GM23338 (cell line): ENCODE data around the gene RBM38. TPM values are rescaled to one million over a fixed set of nuclear protein-coding genes. Genes with fewer than 3 reads are reported as not detected.

Source experiments
- ATAC-seq: fragments of 200-7000 bp; cut with Tn5 transposase; 3 replicates; pipeline ENCODE4 v1.9.1; 2020
- DNase-seq: peaks from one replicate; pipeline ENCODE4 v3.0.0-alpha.2; 2015; ENCODE audit warnings: low spot score
- H2AFZ ChIP-seq: fragments of 200-600 bp; sonication (generic); 2 replicates; pipeline ENCODE4 v1.8.0; 2016; ENCODE audit warnings: antibody characterized with exemption, mild to moderate bottlenecking, moderate library complexity
- H3F3A ChIP-seq: fragments of 200-600 bp; sonication (generic); replicated peaks from 2 replicates; pipeline ENCODE4 v1.8.0; 2017; ENCODE audit warnings: antibody characterized with exemption, mixed run types, low read depth
- H3K27ac ChIP-seq: fragments of 200-600 bp; sonication (generic); 2 replicates; pipeline ENCODE4 v1.6.1; 2016; ENCODE audit warnings: low read depth
- H3K27me3 ChIP-seq: fragments of 200-600 bp; sonication (generic); 2 replicates; pipeline ENCODE4 v1.8.0; 2016; ENCODE audit warnings: mild to moderate bottlenecking, mixed run types, moderate library complexity; ENCODE audit not compliant: insufficient read depth
- H3K36me3 ChIP-seq: fragments of 200-600 bp; sonication (generic); 2 replicates; pipeline ENCODE4 v1.8.0; 2016; ENCODE audit warnings: mild to moderate bottlenecking; ENCODE audit not compliant: insufficient read depth
- H3K4me1 ChIP-seq: fragments of 200-600 bp; sonication (generic); 2 replicates; pipeline ENCODE4 v1.8.0; 2016; ENCODE audit warnings: mild to moderate bottlenecking, moderate library complexity; ENCODE audit not compliant: insufficient read depth
- H3K4me2 ChIP-seq: fragments of 200-600 bp; sonication (generic); 2 replicates; pipeline ENCODE4 v1.7.1; 2017; ENCODE audit warnings: mixed run types
- H3K4me3 ChIP-seq: fragments of 200-600 bp; sonication (generic); 2 replicates; pipeline ENCODE4 v1.6.1; 2016; ENCODE audit warnings: mixed run types
- H3K79me2 ChIP-seq: fragments of 200-600 bp; sonication (generic); replicated peaks from 2 replicates; pipeline ENCODE4 v1.8.0; 2017; ENCODE audit warnings: mild to moderate bottlenecking; ENCODE audit not compliant: insufficient read depth
- H3K9me2 ChIP-seq: fragments of 200-600 bp; sonication (generic); 2 replicates; pipeline ENCODE4 v1.8.0; 2017; ENCODE audit not compliant: insufficient read depth
- H4K20me1 ChIP-seq: fragments of 200-600 bp; sonication (generic); replicated peaks from 2 replicates; pipeline ENCODE4 v1.8.0; 2017; ENCODE audit warnings: mild to moderate bottlenecking; ENCODE audit not compliant: insufficient read depth
- H3K27ac Mint-ChIP-seq: 2 replicates; pipeline ENCODE4 v1.8.0; 2020; ENCODE audit warnings: inconsistent platforms, mild to moderate bottlenecking, moderate library complexity, mixed read lengths
- H3K27me3 Mint-ChIP-seq: 3 replicates; pipeline ENCODE4 v1.8.0; 2022; ENCODE audit warnings: low read depth, mild to moderate bottlenecking, moderate library complexity, mixed read lengths, inconsistent platforms; ENCODE audit not compliant: insufficient read depth, poor library complexity
- H3K36me3 Mint-ChIP-seq: 3 replicates; pipeline ENCODE4 v1.8.0; 2021; ENCODE audit warnings: low read depth, mild to moderate bottlenecking, inconsistent platforms, moderate library complexity, mixed read lengths
- H3K4me1 Mint-ChIP-seq: 3 replicates; pipeline ENCODE4 v1.8.0; 2020; ENCODE audit warnings: mild to moderate bottlenecking, inconsistent platforms, mixed read lengths
- H3K4me3 Mint-ChIP-seq: 3 replicates; pipeline ENCODE4 v1.8.0; 2021; ENCODE audit warnings: moderate library complexity, mild to moderate bottlenecking, inconsistent platforms, mixed read lengths
- H3K9me3 Mint-ChIP-seq: 3 replicates; pipeline ENCODE4 v1.8.0; 2020; ENCODE audit warnings: moderate library complexity, mild to moderate bottlenecking, inconsistent platforms, mixed read lengths
- CREB1 ChIP-seq: fragments of 250-450 bp; sonication (Bioruptor Pico); IDR thresholded peaks from 2 replicates; pipeline ENCODE4 v1.5.0; 2020; ENCODE audit warnings: low read depth, mild to moderate bottlenecking, moderate library complexity
- CTCF ChIP-seq, 2 experiments: fragments of 200-600 bp in 1 of 2; sonication (generic) in 1 of 2; conservative IDR thresholded peaks; 2 replicates each; pipeline versions ENCODE4 v1.5.1 to v1.6.1; 2016 to 2017; ENCODE audit warnings: antibody characterized with exemption in 2 of 2, low read depth in 2 of 2, mild to moderate bottlenecking in 2 of 2, moderate library complexity in 1 of 2
- EZH2 ChIP-seq: fragments of 200-600 bp; sonication (generic); IDR thresholded peaks from one replicate; pipeline ENCODE4 v1.8.0; 2017; ENCODE audit warnings: antibody characterized with exemption, mild to moderate bottlenecking, low read depth; ENCODE audit not compliant: unreplicated experiment
- EZH2phosphoT487 ChIP-seq: fragments of 200-600 bp; sonication (generic); IDR thresholded peaks from one replicate; pipeline ENCODE4 v1.8.1; 2018; ENCODE audit warnings: antibody characterized with exemption; ENCODE audit not compliant: unreplicated experiment
- JUNB ChIP-seq: IDR thresholded peaks from one replicate; pipeline ENCODE4 v1.6.1; 2016; ENCODE audit warnings: antibody characterized with exemption; ENCODE audit not compliant: unreplicated experiment
- NANOG ChIP-seq: IDR thresholded peaks from 2 replicates; pipeline ENCODE4 v1.6.1; 2016; ENCODE audit warnings: antibody characterized with exemption, borderline replicate concordance
- POLR2AphosphoS5 ChIP-seq: IDR thresholded peaks from 2 replicates; pipeline ENCODE4 v1.6.1; 2016; ENCODE audit warnings: antibody characterized with exemption, low read depth
- STAT1 ChIP-seq: IDR thresholded peaks from one replicate; pipeline ENCODE4 v1.6.1; 2016; ENCODE audit warnings: antibody characterized with exemption; ENCODE audit not compliant: unreplicated experiment
- ZNF114 ChIP-seq: fragments of 250-450 bp; sonication (Bioruptor Pico); IDR thresholded peaks from 2 replicates; pipeline ENCODE4 v1.5.0; 2020; ENCODE audit warnings: mild to moderate bottlenecking, moderate library complexity
- polyA plus RNA-seq: library from polyadenylated mRNA; unstranded; fragments of >200 nt; fragmentation: Nextera tagmentation; extraction: Ambion mirVana; gene quantifications from 2 replicates; pipeline ENCODE4 v1.2.1, GENCODE V29; 2016
- total RNA-seq: library from RNA; depleted of rRNA; stranded (reverse); fragments of >200 nt; shearing (Covaris generic); gene quantifications from 2 replicates; pipeline ENCODE4 v1.2.3, GENCODE V29; 2014

RBM38 gene
- total and polyA plus RNA-seq, 2 experiments from 2014 or later, result 22.9 to 80.5 TPM

GRCh38 chr20:57388953-57389694 lies 2.1 kb upstream of the RBM38 start (continued):
- TF ChIP-seq ZNF114, result no peak
- TF ChIP-seq JUNB, result no peak
- TF ChIP-seq EZH2, result no peak
- peak; percentile 44 for TF ChIP-seq CREB1 (CRISPR knock-in tag)

GRCh38 chr20:57389695-57390603 lies 1.2 kb upstream of the RBM38 start:
- Histone ChIP-seq H3K27ac (no peak overlapping the region; the same call in 1 of the 2 replicates), H3K36me3 (peaks cover 5% of the 10 kb centered on the region; the same call in 1 of the 2 replicates), H4K20me1 (peaks cover 17% of the 10 kb centered on the region; the same call in 1 of the 2 replicates), H3K4me2 (peak overlapping the region; percentile 89), H3K27me3 (no peaks in the 10 kb centered on the region; the same call in 1 of the 2 replicates), H3F3A (no peaks in the 10 kb centered on the region), H2AFZ (peak overlapping the region; percentile 86), H3K9me2 (no peaks in the 10 kb centered on the region), H3K79me2 (peaks cover 30% of the 10 kb centered on the region), H3K4me1 (peaks cover 2% of the 10 kb centered on the region; the same call in 1 of the 2 replicates), H3K4me3 (peak overlapping the region; percentile 71)
- Mint-ChIP-seq H3K27me3 (peaks cover 11% of the 10 kb centered on the region), H3K4me1 (peaks cover 28% of the 10 kb centered on the region), H3K4me3 (peak overlapping the region; percentile 81), H3K36me3 (peaks cover 22% of the 10 kb centered on the region), H3K9me3 (no peaks in the 10 kb centered on the region), H3K27ac (peak overlapping the region; percentile 74; the same call in 1 of the 2 replicates)
- DNase-seq (peak; percentile 60), ATAC-seq (peak; percentile 35)
- TF ChIP-seq EZH2phosphoT487 (no peak), NANOG (no peak), CTCF (conservative IDR thresholded peaks at IDR 0.05; ENCODE audit: low read depth in 2 of 2) (0 out of 4 replicates have a peak, but pooled peaks of 1 of the 2 experiments have one; percentile 2), POLR2AphosphoS5 (no peak), STAT1 (no peak), EZH2 (no peak), JUNB (no peak)
